ENCODE results near the gene IL1A. TPM values are rescaled to one million over a fixed set of nuclear protein-coding genes. Genes with fewer than 3 reads are reported as not detected.

Gene IL1A
- total RNA-seq, 1 donor: not detected

- no peaks in the 10 kb centered on the region for H3K27me3 ChIP-seq (ENCODE audit: insufficient read depth, low read length)
- no peak overlapping the region for H3K27ac ChIP-seq (ENCODE audit: low read depth, low read length)
- TF ChIP-seq CTCF (IDR thresholded peaks at IDR 0.05; ENCODE audit: extremely low read depth, low read depth, low read length): no peak
- H2AFZ ChIP-seq (ENCODE audit: low read length): no peak overlapping the region
- no peaks in the 10 kb centered on the region for H4K20me1 ChIP-seq (ENCODE audit: insufficient read depth, low read length)
- no peaks in the 10 kb centered on the region for H3K36me3 ChIP-seq (ENCODE audit: insufficient read depth, low read length)
- no peak overlapping the region for H3K4me2 ChIP-seq (ENCODE audit: insufficient read depth, low read length)
- H3K79me2 ChIP-seq (ENCODE audit: insufficient read depth, low read length): no peaks in the 10 kb centered on the region
- DNase-seq (ENCODE audit: insufficient read length, low spot score, missing footprints): no peak
- no peak overlapping the region for H3K4me3 ChIP-seq (ENCODE audit: insufficient read depth, low read length)
- H3K9me3 ChIP-seq (ENCODE audit: low read depth, low read length): no peaks in the 10 kb centered on the region
- H3K4me1 ChIP-seq (ENCODE audit: insufficient read depth, low read length): peaks cover 26% of the 10 kb centered on the region
Observed at GRCh38 chr2:112831946-112832840, 47.9 kb upstream of the IL1A start.

- no peak overlapping the region for H3K4me3 ChIP-seq (ENCODE audit: insufficient read depth, low read length)
- no peak for DNase-seq (ENCODE audit: insufficient read length, low spot score, missing footprints)
- peaks cover 21% of the 10 kb centered on the region for H3K4me1 ChIP-seq (ENCODE audit: insufficient read depth, low read length)
- H3K27ac ChIP-seq (ENCODE audit: low read depth, low read length): no peak overlapping the region
- no peaks in the 10 kb centered on the region for H3K9me3 ChIP-seq (ENCODE audit: low read depth, low read length)
- no peaks in the 10 kb centered on the region for H4K20me1 ChIP-seq (ENCODE audit: insufficient read depth, low read length)
- TF ChIP-seq CTCF (IDR thresholded peaks at IDR 0.05; ENCODE audit: extremely low read depth, low read depth, low read length): no peak
- H2AFZ ChIP-seq (ENCODE audit: low read length): no peak overlapping the region
- H3K4me2 ChIP-seq (ENCODE audit: insufficient read depth, low read length): no peak overlapping the region
- H3K36me3 ChIP-seq (ENCODE audit: insufficient read depth, low read length): no peaks in the 10 kb centered on the region
- no peaks in the 10 kb centered on the region for H3K79me2 ChIP-seq (ENCODE audit: insufficient read depth, low read length)
- H3K27me3 ChIP-seq (ENCODE audit: insufficient read depth, low read length): no peaks in the 10 kb centered on the region
Observed at GRCh38 chr2:112831513-112831845, 47.2 kb upstream of the IL1A start.

- no peaks in the 10 kb centered on the region for H3K27me3 ChIP-seq (ENCODE audit: insufficient read depth, low read length)
- H2AFZ ChIP-seq (ENCODE audit: low read length): no peak overlapping the region
- no peaks in the 10 kb centered on the region for H3K9me3 ChIP-seq (ENCODE audit: low read depth, low read length)
- TF ChIP-seq CTCF (IDR thresholded peaks at IDR 0.05; ENCODE audit: extremely low read depth, low read depth, low read length): no peak
- no peak overlapping the region for H3K4me2 ChIP-seq (ENCODE audit: insufficient read depth, low read length)
- DNase-seq (ENCODE audit: insufficient read length, low spot score, missing footprints): no peak
- H3K27ac ChIP-seq (ENCODE audit: low read depth, low read length): no peak overlapping the region
- H3K79me2 ChIP-seq (ENCODE audit: insufficient read depth, low read length): no peaks in the 10 kb centered on the region
- no peak overlapping the region for H3K4me3 ChIP-seq (ENCODE audit: insufficient read depth, low read length)
- no peaks in the 10 kb centered on the region for H4K20me1 ChIP-seq (ENCODE audit: insufficient read depth, low read length)
- peaks cover 16% of the 10 kb centered on the region for H3K4me1 ChIP-seq (ENCODE audit: insufficient read depth, low read length)
- H3K36me3 ChIP-seq (ENCODE audit: insufficient read depth, low read length): no peaks in the 10 kb centered on the region
Observed at GRCh38 chr2:112830682-112831512, 46.6 kb upstream of the IL1A start.

Data from osteoblast (primary cell).